GM12801 (cell line): ENCODE results near the gene GPR152.

Experiments used
- TF ChIP-seq, protein P1 (sequence below): IDR thresholded peaks from one replicate; pipeline ENCODE4 v1.5.1; 2011; ENCODE audit warnings: control low read depth; ENCODE audit not compliant: insufficient read length; ENCODE audit errors: extremely low read depth

The GPR152 gene

DNA sequence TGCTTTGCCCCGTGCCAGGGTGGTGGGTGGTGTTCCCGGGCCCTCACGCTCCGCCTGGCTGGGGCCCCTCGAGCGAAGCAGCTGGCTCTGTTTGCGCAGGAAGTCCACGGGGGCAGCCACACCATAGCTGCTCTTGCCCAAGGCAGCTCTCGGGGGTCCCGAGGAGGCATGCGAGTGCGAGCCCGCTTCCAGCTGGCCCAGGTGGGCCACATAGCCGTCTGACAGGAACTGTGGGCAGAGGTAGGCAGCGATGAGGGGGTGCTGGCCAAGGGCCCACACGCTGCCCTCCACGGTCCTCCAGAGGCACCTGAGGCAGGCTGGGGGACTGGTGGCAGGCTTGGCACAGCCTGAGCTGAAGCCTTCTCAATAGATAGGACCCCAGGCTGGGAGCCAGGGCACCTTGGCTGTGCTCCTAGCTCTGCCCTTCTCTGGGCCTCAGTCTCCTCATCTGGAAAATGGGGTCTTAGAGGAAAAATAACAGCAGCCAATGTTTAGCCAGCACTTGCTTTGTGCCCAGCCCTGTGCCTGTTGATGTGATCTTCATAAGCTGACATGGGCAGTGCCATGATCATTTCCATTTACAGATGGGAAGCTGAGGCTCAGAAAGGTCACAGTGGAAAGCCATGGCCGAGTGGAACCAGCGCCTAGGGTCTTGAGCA is 39.7 kb upstream of the GPR152 start:
- TF ChIP-seq, protein P1, sequence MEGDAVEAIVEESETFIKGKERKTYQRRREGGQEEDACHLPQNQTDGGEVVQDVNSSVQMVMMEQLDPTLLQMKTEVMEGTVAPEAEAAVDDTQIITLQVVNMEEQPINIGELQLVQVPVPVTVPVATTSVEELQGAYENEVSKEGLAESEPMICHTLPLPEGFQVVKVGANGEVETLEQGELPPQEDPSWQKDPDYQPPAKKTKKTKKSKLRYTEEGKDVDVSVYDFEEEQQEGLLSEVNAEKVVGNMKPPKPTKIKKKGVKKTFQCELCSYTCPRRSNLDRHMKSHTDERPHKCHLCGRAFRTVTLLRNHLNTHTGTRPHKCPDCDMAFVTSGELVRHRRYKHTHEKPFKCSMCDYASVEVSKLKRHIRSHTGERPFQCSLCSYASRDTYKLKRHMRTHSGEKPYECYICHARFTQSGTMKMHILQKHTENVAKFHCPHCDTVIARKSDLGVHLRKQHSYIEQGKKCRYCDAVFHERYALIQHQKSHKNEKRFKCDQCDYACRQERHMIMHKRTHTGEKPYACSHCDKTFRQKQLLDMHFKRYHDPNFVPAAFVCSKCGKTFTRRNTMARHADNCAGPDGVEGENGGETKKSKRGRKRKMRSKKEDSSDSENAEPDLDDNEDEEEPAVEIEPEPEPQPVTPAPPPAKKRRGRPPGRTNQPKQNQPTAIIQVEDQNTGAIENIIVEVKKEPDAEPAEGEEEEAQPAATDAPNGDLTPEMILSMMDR, result no peak

- TF ChIP-seq, protein P1, result no peak
These were observed 38.9 kb upstream of the GPR152 start for GRCh38 chr11:67491276-67492068.

DNA sequence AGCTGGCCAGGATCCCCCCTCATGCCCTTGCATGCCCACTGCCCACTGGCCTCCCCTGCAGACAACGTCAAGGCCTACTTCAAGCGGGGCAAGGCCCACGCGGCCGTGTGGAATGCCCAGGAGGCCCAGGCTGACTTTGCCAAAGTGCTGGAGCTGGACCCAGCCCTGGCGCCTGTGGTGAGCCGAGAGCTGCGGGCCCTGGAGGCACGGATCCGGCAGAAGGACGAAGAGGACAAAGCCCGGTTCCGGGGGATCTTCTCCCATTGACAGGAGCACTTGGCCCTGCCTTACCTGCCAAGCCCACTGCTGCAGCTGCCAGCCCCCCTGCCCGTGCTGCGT is 38.2 kb upstream of the GPR152 start:
- TF ChIP-seq, protein P1, result no peak

DNA sequence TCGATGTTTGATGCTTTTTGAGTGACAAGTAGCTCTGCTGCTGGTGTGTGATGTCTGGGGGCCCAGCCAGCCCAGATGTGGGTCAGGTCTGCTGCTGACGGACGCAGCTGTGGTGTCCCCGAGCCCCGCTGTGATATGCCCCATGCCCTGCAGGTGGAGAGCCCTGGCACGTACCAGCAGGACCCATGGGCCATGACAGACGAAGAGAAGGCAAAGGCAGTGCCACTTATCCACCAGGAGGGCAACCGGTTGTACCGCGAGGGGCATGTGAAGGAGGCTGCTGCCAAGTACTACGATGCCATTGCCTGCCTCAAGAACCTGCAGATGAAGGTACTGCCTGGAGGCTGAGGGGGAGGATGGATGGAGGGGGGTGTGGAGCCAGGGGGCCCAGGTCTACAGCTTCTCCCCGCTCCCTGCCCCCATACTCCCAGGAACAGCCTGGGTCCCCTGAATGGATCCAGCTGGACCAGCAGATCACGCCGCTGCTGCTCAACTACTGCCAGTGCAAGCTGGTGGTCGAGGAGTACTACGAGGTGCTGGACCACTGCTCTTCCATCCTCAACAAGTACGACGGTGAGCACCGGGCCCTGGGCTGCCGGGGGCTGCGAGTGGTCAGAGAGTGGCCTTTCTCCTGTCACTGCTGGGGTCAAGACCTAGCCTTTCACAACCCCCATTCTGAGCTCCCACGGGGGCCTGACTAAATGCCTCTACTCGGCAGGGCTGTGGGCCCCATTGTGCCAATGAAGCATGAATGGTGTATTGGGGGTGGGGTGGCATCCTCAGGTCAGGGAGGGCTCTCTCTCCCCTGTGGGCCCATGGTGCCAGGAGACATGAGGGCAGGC is 37.6 kb upstream of the GPR152 start:
- TF ChIP-seq, protein P1, result no peak

DNA sequence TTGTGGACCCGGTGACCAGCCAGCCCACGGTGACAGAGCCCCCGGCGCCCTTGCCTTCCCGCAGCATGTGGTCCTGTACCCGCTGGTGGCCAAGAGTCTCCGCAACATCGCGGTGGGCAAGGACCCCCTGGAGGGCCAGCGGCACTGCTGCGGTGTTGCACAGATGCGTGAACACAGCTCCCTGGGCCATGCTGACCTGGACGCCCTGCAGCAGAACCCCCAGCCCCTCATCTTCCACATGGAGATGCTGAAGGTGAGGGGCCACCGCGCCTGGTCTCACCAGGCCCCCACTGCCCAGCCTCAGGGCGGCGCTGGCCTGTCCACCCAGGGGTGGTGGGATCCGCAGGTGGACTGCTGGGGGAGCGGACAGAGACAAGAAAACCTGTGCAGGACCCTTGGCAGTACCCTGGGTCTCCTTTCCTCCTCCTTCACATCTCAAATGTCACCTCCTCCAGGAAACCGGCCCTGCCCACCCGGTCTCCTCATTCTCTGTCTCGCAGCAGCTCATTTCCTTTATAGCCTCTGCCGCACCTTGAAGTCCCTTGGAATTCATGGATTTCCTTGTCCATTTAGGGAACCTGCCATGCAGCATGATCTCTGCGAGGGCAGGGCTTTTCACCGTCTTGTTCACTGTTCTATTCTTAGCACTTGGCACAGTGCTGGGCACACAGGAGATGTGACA is 36.8 kb upstream of the GPR152 start:
- TF ChIP-seq, protein P1, result no peak

- TF ChIP-seq, protein P1, result no peak
These were observed 34.1 kb upstream of the GPR152 start for GRCh38 chr11:67486481-67487195.
